Dermis microvascular lymphatic vessel endothelial cell (primary cell): Measurements from ENCODE around the gene CNTNAP1. TPM values are rescaled to one million over a fixed set of nuclear protein-coding genes. Genes with fewer than 3 reads are reported as not detected.

Source experiments
- DNase-seq, 2 donors: peaks; one replicate each; pipeline versions ENCODE4 v3.0.0 to v3.0.0-alpha.2; 2010; ENCODE audit warnings: low read depth in 2 of 2
- total RNA-seq: library from RNA; depleted of rRNA; stranded (reverse); fragments of >200 nt; gene quantifications from 2 replicates; pipeline ENCODE4 v1.2.1, GENCODE V29; 2014

CNTNAP1 gene
- total RNA-seq, 1 donor from 2014 or later: 13.6 TPM

DNA sequence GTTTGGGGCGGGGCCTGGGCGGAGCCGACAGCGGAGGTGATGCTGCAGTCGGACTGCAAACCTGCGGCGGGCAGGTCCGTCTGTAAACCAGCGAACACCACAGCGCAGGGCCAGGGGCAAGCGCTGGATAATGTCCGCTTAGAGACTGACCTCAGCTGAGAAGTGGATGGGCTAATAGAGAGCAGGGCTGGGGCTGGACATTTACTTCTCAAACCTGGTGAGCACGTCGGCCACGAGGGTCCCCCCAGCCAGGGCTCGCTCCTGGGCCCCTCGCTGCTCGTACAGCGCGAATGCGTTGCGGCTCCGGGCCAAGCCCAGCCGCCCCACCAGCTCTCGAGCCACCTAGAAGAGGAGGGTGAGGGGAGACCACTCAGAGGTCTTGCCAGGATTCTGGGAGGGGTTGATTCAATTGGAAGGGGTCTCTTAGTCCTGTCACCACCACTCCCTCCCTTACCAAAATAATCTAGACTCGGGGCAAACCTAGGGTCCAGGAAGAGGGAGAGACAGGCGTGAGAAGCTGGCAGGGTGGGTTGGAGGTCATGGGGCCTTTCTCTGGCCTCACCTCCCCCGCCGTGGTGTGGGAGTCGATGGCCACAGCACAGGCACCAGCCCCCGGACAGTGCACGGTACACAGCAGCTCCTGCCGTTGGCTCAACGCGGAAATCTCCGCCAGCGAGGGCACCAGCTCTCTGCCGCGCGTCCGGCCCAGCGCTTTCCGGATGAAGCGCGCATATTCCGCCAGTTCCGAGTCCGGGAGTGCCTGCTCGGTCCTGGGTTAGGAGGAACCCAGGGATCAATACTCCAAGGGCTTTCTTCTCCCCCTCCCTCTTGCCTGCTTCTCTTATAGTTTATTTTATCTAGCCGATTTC lies 11.3 kb upstream of the CNTNAP1 start:
- DNase-seq: no peak

DNA sequence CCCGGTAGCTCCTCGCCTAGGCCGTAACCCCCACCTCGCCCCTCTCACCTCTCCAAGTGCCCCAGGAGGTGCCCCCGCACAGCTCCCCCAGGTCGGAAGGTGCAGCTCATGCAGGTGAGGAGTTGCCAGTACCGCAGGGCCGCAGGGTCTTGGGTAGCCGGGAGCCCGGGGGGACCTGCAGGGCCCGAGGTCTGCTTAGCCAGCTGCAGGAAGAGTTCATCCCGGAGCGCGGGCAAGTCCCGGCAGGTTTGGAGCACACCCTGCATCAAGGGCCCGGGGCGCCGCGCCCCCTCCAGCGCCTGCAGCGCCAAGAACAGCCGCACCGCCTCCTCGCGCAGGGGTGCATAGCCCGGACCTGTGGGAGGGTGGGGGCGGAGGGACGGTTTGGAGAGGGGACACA lies 10.3 kb upstream of the CNTNAP1 start:
- DNase-seq: no peak

DNA sequence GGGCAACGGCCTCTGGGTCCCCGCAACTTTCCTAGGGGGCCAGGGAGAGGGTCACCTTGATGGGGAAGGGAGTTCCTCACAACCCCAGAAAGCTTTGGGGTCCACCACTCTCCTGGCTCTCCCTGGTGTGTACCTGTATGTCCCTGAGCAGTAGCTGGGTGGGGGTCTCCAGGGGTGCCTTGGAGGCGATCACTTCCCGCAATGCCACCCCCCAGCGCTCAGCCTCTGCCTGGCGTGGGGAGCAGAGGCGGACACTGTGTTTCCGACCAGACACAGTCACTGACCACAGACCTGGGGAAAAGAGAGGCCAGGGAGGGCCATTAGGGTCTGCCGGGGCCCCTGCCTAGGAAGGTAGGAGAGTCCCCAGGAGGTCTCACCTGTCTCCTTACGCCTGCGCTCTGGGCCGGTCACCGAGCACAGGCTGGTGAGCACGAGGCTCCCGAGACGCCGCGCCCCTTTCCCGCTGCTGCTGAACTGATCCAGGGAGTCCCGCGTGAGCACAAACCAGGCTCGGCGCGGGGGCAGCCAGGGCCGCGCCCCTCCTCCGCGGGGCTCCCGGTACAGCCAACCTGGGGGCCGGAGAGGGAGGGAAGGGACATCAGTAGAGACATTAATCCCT lies 9.0 kb upstream of the CNTNAP1 start:
- no peak for DNase-seq

DNA sequence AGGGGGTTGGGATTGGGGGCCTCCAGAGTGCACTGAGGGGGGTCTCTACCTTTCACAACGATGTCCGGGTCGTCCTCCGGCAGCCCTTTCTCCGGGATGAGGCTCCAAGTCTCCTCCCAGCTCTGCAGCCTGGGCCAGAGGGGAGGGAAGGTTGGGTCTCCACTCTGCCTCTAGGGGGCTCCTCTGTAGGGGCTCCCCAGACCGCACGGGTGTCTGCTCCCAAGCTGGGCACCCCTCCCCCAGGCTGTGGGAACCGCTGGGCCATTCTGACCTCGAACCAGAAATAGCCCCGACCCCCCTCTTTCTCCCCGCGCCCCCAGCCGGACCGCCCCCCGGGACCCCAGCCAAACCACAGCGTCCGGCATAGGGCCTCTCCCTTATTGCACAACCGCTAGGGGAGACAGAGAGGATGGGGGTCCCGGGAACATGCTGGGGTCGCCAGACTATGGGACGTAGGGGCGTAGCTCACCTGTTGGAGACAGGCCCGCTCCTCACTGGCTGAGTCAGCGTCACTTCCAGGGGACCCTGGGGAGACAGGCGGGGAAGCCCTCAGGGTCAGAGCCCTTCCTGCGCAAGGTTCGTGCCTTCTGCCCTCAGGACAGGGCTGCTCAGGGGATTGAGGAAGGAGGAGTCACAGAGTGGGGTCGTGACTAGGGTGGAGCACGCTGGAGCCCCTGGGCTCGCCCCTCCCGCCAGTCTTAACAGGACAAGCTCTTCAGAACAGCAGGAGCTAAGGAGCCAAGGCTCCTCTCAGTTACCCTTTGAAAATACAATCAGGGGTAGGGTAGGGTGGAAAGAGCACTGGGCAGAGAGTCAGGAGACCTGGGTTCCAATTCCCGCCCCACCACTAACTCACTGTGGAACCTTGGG lies 8.2 kb upstream of the CNTNAP1 start:
- DNase-seq: peak in 1 of 2 donors; percentile 52

DNA sequence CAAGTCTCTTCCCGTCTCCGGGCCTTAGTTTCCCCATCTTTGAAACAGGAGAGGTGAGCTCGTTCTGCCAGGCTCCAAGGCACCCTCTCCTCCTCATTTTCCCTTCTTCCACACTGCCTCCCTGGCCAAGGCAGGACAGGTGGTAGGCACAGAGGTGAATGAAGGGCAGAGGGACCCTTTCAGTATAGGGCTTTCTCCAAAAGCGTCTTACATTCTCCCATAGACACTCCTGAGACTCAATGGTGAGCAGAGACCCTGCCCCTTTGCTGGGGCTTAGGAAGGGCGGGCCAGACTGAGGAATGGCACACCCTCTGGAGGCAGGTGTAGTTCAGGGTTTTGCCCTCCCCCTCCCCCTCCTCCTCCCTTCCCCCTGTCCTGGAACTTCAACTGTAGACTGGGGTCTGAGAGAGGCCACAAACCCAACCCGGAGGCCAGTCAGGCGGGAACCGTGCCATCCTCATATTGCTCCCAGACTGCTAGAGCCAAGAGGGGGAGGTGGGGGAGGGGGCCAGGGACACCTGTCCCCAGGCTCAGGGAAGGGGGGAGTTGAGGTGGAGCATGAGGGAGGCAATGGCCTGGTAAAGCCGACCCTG lies 7.5 kb upstream of the CNTNAP1 start:
- no peak for DNase-seq

DNA sequence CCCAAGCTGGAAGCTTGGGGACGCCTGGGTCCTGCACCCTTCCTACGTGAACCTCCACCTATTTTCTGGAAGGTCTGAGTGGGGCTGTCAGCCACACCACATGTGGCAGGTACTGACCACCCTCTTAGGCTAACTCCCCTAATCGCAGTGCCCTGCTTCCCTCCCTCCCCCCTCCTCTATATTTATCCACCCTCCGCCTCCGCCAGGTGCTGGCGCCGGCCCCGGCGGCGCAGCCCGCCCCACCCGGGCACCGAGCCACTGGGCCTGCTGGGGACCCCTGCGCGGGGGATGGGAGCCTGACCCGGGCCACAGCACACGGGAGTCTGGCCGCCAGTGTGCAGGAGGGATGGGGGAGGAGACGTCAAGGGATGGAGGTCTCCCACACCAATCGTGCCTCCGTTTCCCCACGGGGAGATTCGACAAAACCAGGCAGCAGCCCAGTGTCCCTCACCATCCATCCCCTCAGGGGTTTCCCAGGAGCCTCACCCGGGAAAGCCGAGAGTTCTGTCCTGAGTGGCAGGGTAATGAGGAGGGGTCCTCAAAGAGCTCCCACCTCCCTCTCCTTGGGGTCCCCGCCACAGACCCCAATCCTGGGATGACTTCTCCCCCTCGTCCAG lies 6.9 kb upstream of the CNTNAP1 start:
- no peak for DNase-seq

DNA sequence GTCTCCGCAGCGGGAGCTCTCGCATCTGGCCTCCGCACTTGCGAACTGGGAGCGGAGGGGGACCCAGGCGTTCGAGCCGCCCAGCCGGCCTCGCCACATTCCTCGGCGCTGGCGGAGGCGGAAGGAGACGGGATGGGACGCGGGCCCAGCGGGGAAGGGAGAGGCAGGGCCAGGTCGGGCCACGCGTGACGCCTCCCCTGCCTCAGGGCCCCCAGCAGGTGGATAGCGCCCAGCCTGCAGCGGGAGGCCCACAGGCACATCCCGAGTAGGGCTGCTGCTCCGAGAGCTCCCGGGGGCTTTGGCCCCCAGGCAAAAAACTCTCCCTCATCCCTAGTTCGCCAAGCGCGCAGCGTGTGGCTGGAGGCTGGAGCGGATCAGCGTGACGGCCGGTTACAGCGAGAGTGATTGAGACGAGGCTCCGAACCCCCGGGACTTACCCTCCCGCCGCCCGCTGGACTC lies 6.3 kb upstream of the CNTNAP1 start:
- peak in 1 of 2 donors; percentile 59 for DNase-seq

DNA sequence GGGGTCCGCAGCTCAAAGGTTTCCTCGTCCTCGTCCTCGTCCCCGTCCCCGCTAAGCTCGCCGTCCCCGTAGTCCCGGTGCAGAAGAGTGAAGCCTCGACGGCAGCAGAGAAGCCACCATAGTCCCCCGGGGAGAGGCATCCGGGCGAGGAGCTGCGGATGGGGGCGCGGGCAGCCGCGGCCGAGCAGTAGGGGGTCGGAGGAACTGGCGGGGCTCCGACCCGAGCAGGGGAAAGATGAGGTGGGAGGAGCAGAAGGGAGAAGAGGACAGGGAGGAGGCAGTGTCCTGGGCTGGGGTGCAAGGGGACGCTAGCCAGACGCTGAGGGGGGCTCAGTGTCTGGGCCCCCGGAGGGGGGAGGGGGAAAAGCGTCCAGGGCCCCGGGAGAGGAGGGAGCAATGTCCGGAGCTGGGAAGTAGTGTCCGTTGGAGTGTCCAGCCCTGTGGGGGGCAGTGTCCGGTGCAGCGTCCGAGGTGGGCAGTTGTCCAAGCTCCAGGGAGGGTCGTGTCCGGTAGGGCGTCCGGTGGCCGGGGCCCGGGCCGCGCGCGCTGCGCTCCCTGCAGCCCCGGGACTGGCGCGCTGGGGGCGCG lies 5.8 kb upstream of the CNTNAP1 start, which contains the start of gene PLEKHH3:
TSS of gene PLEKHH3 (minus strand) at position 571 of the 588 bp plus-strand sequence. CDS start at position 140, 431 bp downstream.
- DNase-seq: no peak

DNA sequence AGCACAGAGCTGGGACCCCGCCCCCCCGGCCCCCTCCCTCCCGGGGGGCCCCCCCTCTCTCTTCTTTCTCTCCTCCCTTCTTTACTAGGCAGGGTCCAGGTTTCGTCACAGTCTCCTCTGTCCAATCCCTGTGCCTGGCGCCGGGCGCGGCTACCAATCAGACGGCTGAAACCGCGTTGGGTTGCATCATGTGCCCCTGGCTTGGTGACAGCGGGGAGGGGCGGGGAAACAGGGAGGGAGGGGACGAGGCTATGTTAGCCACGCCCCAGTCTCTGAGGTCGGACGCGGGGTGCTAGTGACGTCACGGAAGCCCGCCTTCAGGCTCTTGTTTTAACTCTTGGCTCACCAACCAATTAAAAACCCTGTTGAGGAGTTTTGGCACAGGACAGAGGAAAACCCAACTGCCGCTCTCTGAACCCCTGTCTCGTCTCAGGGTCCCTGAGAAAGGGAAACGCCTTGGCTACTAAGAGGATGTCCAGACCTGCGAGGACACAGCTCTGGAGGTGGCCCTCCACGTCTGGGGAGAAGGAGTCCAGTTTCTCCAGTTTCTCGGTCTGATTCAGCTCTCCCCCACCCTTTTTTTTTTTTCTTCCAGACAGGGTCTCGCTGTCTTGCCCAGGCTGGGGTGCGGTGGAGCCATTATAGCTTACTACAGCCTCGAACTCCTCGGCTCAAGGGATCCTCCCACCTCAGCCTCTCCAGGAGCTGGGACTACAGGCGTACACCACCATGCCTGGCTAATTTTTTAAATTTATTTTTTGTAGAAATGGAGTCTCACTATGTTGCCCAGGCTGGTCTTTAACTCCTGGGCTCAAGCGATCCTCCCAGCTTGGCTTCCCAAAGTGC lies 5.1 kb upstream of the CNTNAP1 start:
- DNase-seq: peak; percentile 99 to 100

DNA sequence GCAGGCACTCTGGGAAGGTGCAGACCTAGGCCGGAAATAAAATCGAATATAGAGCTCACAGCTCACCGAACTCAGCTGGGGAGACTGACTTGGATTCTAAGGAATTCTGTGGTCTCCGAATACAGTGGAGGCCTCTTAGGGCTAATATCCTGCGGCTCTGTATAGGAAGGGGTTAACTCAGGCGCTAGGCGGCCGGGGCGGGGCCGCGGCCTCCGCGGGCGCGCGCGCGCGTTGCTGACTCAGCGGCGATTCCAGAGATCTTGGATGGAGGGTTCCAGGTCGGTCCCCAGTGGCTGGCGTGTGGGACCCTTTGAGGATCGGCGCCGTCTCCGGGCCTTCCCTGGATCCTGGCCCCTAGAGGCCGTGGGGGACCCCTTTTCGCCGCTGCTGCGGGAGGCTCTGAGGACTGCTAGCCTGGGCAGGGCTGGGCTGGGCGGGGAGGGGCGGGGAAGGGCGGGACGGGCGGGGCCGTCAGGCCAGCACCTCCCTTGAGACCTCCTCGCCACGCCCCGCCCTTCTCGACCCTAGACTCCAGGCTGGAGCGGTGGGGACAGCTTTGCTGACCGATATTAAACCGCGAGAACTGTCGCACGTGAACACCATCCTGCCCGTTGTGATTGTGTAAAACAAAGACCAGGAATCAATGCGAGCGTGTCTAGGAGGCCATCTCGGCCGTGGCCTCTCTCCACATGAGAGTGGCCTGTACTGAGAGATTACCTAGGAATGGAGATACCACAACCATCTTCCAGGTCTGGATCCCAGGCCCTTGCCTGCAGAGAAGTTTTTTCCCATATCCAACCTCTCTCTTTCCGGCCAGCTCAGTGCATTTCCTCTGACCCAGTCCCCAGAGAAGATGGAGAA lies 4.2 kb upstream of the CNTNAP1 start:
- peak; percentile 70 to 83 for DNase-seq

DNA sequence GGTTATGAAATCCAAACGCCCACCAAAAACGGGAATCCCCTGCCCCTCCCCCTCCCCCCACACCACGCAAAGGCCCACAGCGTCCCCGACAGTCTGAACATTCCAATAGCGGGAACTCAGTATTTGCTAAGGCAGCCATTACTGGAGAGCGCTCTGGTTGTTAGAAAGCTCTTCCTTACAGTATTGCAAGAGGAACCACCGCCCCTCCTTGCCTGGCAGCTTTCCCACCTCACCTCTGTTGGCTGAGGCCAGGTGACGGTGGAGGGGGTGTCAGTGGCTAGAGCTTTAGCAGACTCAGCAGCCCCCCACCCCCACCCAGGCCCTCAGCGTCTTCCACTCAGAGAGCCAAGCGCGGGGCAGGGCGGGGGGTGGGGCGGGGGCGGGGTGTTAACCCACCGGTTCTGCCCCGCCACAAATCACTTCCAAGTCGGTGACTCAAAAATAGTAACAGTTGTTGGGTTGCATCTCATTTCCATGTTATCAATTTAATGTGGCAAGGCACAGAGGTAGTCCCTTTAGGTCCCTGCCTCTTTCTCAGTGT lies 3.3 kb upstream of the CNTNAP1 start:
- DNase-seq: peak in 1 of 2 donors; percentile 50

DNA sequence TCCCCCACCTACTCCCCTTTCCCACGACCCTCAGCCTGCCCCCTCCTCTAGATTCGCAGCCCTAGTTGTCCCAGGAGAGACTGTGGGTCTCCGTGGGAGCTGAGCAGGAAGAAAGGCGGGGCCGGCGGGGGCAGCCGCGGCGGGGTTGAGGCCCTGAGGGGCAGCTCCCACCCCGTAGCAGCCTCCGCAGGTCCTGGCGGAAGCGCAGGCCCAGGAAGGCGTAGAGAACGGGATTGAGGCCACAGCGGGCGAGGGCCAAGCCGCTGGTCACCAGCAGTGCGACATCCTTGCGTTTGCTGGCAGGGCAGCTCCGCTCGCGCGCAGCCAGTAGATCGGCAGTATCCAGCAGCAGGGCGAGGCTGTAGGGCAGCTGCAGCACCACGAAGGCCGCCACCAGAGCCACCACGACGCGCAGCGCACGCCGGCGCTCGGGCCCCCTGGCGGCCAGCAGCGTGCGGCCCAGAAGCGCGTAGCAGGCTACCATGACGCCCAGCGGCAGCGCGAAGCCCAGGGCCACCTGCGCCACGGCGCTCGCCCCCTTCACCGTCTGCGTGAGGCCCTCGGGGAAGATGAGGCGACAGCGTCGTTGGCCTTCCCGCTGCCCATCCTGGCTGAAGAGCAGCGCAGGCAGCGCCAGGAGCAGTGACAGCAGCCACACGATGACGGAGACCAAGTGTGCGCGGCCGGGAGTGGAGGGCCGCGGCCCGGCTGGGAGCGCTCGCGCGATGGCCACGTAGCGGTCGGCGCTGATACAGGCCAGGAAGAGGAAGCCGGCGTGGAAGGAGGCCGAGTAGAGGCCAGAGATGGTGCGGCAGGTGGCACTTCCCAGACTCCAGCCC lies 2.6 kb upstream of the CNTNAP1 start:
- peak; percentile 63 to 90 for DNase-seq

DNA sequence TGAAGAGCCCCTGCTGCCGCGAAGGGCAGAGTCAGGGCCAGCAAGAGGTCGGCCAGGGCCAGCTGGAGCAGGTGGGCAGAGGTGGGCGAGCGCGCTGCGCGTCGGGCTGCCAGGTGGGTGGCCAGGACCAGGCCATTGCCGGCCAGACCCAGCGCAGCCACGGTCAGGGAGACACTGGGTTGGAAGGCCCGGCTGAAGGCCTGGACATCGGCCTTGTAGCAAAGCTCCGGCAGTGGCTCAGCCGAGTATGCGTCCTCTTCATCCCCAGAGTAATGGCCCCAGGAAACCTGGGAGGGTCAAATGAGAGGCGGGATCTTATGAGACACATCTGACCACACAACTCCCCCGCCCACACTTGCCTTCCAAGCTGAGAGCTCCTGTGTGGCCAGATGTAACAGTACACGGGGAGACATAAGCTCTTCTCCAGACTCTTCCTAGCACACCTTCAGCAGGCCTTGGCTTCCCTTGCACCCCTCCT lies 2.0 kb upstream of the CNTNAP1 start:
- no peak for DNase-seq

DNA sequence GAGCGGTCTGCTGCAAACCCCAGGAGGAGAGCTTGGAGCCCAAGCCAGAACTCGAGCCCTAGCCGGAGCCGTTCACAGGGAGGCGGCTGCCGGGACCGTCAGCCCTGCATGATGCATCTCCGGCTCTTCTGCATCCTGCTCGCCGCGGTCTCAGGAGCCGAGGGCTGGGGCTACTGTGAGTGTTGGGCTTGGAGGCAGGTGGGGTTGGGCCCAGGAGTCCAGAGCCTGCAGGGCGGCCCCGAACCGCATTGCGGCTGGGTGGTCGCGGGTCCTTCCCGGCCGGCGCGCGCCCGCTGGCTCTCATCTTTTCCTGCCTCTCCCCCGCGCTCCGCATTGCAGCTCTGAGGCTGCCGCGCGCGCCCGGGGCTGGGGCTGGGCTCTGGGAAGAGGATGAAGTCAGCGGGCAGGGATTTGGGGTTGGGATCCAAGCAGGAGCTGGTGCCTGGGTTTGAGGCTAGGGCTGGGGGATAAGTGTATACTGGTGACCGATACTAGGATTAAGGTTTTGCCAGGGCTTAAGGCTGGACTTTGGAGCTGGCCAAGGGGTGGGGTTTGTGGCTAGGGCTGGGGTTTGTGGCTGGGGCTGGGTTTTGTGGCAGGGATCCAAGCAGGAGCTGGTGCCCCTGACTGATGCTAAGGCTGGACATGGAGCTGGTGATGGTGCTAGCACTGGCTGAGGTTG lies 532 bp downstream of the CNTNAP1 start:
- DNase-seq: peak in 1 of 2 donors; percentile 68

DNA sequence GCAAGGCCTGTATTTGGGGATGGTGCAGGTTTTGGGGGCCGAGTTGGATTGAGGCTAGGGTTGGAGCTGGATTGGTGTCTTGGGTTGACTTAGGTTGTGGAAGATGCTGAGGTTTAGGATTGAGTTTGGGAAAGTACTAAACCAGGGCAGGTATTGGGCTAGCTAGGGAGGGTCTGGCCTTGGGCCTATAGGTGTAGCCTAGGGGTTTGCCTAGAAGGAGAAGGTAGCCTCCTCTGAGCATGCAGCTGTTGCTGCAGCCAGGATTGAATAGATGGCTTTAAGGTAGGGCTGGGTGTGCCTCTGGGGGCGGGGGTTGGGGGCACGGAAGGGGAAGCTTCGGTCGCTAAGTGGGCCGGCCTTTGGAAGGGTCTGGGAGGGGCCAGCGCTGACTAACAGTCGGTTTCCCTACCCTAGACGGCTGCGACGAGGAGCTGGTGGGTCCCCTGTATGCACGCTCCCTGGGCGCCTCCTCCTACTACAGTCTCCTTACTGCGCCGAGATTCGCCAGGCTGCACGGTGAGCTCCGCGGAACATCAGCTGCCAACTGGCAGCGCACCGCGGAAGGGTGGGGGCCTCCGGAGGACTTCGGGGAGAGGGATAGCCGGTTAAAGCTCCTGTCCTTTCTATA lies 1.2 kb downstream of the CNTNAP1 start:
- peak in 1 of 2 donors; percentile 39 for DNase-seq

DNA sequence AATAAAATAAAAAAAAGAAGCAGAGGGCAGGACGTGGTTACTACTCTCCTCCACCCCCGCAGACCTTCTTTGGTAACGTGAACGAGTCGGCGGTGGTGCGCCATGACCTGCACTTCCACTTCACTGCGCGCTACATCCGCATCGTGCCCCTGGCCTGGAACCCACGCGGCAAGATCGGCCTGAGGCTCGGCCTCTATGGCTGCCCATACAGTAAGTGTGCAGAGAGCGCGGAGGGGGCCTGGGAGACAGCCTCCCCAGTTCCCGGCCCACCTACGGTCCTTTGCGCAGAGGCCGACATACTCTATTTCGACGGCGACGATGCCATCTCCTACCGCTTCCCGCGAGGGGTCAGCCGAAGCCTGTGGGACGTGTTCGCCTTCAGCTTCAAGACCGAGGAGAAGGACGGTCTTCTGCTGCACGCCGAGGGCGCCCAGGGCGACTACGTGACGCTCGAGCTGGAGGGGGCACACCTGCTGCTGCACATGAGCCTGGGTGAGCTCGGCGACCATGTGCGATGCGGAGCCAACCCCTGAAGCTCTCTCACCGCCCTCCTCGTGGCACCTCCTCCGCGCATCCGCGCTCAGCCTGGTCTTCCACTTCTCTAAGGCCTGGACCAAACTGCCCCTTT lies 2.7 kb downstream of the CNTNAP1 start:
- no peak for DNase-seq
